OCI-LY1 (cell line): ENCODE results near the gene JAK1.

ENCODE experiments used
- H2AFZ ChIP-seq: fragments of 200-600 bp; sonication (generic), shearing (Covaris generic); 2 replicates; pipeline ENCODE4 v1.6.0; 2014; ENCODE audit warnings: antibody characterized with exemption, mild to moderate bottlenecking, low read length
- H3F3A ChIP-seq: fragments of 200-600 bp; sonication (generic), shearing (Covaris generic); 2 replicates; pipeline ENCODE4 v1.6.0; 2014; ENCODE audit warnings: mild to moderate bottlenecking, antibody characterized with exemption, low read length, moderate library complexity; ENCODE audit not compliant: insufficient read depth
- H3K27ac ChIP-seq: fragments of 200-600 bp; sonication (generic); 2 replicates; pipeline ENCODE4 v1.5.1; 2014; ENCODE audit warnings: low read length, mixed run types, mild to moderate bottlenecking, low read depth; ENCODE audit not compliant: poor library complexity, severe bottlenecking
- H3K27me3 ChIP-seq: fragments of 200-600 bp; sonication (generic); 2 replicates; pipeline ENCODE4 v1.6.0; 2014; ENCODE audit warnings: antibody characterized with exemption, mild to moderate bottlenecking, low read length, moderate library complexity; ENCODE audit not compliant: insufficient read depth
- H3K36me3 ChIP-seq: fragments of 200-600 bp; sonication (generic); 2 replicates; pipeline ENCODE4 v1.6.1; 2014; ENCODE audit warnings: mild to moderate bottlenecking, antibody characterized with exemption, low read length, moderate library complexity, mixed read lengths; ENCODE audit not compliant: insufficient read depth
- H3K4me1 ChIP-seq: fragments of 200-600 bp; sonication (generic); 2 replicates; pipeline ENCODE4 v1.5.1; 2014; ENCODE audit warnings: mild to moderate bottlenecking, low read length, moderate library complexity; ENCODE audit not compliant: insufficient read depth, severe bottlenecking
- H3K4me2 ChIP-seq: fragments of 200-600 bp; sonication (generic), shearing (Covaris generic); 2 replicates; pipeline ENCODE4 v1.6.1; 2014; ENCODE audit warnings: low read length
- H3K4me3 ChIP-seq: fragments of 200-600 bp; sonication (generic); 2 replicates; pipeline ENCODE4 v1.5.1; 2014; ENCODE audit warnings: low read length, low read depth, mild to moderate bottlenecking, mixed read lengths; ENCODE audit not compliant: poor library complexity, severe bottlenecking
- H3K79me2 ChIP-seq: fragments of 200-600 bp; shearing (Covaris generic); 2 replicates; pipeline ENCODE4 v1.6.1; 2016; ENCODE audit warnings: mixed run types, low read length, mixed read lengths; ENCODE audit not compliant: insufficient read depth
- H3K9ac ChIP-seq: fragments of 200-600 bp; sonication (generic), shearing (Covaris generic); 2 replicates; pipeline ENCODE4 v1.6.1; 2014; ENCODE audit warnings: mild to moderate bottlenecking, low read length, mixed read lengths
- H3K9me2 ChIP-seq: fragments of 200-600 bp; sonication (generic), shearing (Covaris generic); 2 replicates; pipeline ENCODE4 v1.6.1; 2014; ENCODE audit warnings: low read depth, mild to moderate bottlenecking, low read length, mixed read lengths
- H3K9me3 ChIP-seq: fragments of 200-600 bp; shearing (Covaris generic); 2 replicates; pipeline ENCODE4 v1.6.1; 2014; ENCODE audit warnings: low read length, mixed read lengths
- H4K20me1 ChIP-seq: fragments of 200-600 bp; sonication (generic), shearing (Covaris generic); 2 replicates; pipeline ENCODE4 v1.6.0; 2016; ENCODE audit warnings: mild to moderate bottlenecking, low read length; ENCODE audit not compliant: insufficient read depth
- CTCF ChIP-seq: fragments of 200-600 bp; sonication (generic), shearing (Covaris generic); IDR thresholded peaks from 2 replicates; pipeline ENCODE4 v1.5.1; 2017; ENCODE audit warnings: mild to moderate bottlenecking, antibody characterized with exemption, low read length, moderate library complexity, mixed read lengths
- EZH2 ChIP-seq: fragments of 200-600 bp; sonication (generic), shearing (Covaris generic); IDR thresholded peaks from 2 replicates; pipeline ENCODE4 v1.8.0; 2017; ENCODE audit warnings: borderline replicate concordance, mixed run types, mild to moderate bottlenecking, antibody characterized with exemption, low read length, moderate library complexity, mixed read lengths

Gene JAK1

DNA sequence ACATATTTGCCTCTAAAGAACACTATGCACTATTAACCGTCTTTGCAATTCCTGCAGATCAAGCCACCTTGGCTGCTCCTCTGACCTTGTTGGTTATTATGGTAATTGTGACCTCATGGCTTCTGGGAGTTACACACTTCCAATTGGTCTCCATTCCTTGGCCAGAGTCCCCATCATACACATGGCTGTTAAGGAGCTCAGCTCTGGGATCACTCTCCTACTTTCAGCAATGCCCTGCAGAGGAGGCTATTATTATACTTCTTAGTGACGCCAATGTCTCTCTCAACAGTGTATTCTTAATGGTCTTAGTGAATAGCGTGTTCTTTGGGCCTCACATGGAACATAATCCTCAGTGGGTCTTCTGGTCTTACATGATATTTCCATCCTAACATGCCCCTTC, 10.0 kb upstream of the JAK1 start:
- H3K27me3 ChIP-seq, result no peaks in the 10 kb centered on the region
- no peaks in the 10 kb centered on the region for H3F3A ChIP-seq

DNA sequence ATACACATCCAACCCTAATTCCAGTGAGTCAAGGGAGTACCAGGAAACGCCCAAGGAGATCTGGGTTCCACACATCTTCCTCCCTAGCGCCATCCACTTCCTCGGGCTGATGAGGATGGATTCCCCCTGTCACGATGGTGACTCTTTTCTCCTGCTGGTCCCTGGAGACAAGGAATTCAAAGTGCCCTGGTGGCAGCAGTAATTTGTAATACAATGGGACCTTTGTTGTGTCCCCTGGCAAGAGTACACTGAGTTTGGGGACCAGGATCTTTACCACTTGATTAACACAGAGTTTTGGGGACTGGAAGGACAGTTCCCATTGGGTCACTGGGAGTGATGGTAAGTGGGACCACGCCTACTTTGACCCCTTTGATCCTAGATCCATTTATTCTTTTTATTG, 9.4 kb upstream of the JAK1 start:
- Histone ChIP-seq H3K36me3 (no peaks in the 10 kb centered on the region), H3K79me2 (no peaks in the 10 kb centered on the region), H3K4me2 (no peak overlapping the region)

More for the DNA sequence above, 10.0 kb upstream of the JAK1 start:
- no peaks in the 10 kb centered on the region for H3K9me2 ChIP-seq
- H3K4me2 ChIP-seq, result no peak overlapping the region
- H3K36me3 ChIP-seq, result no peaks in the 10 kb centered on the region
- H3K9me3 ChIP-seq, result no peaks in the 10 kb centered on the region
- no peak for TF ChIP-seq CTCF
- TF ChIP-seq EZH2, result no peak
- H3K27ac ChIP-seq, result no peak overlapping the region
- H3K4me1 ChIP-seq, result no peaks in the 10 kb centered on the region
- H2AFZ ChIP-seq, result no peak overlapping the region
- H3K4me3 ChIP-seq, result no peak overlapping the region
- no peak overlapping the region for H3K9ac ChIP-seq
- no peaks in the 10 kb centered on the region for H3K79me2 ChIP-seq
- no peaks in the 10 kb centered on the region for H4K20me1 ChIP-seq

DNA sequence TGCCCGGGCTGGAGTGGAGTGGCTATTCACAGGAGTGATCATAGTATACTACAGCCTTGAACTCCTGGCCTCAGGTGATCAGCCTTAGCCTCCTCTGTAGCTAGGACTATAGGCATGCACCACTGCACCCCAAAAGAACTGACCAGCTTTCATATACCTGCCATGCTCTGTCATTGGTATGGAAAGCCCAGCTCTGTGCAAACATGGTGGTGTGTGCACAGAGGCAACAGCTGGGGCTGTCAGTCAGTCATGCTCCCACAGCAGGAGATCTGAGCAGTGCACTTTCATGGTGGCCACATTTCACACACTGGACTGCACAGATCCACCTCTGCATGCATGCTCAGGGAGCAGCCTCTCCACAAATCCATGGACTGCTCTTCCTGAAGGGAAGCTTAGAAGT, 8.8 kb upstream of the JAK1 start:
- Histone ChIP-seq H3K9me3 (no peaks in the 10 kb centered on the region), H3K4me1 (no peaks in the 10 kb centered on the region), H3K36me3 (no peaks in the 10 kb centered on the region), H3K4me2 (no peak overlapping the region), H3K27me3 (no peaks in the 10 kb centered on the region), H3K27ac (no peak overlapping the region), H3K79me2 (no peaks in the 10 kb centered on the region), H3K4me3 (no peak overlapping the region), H2AFZ (no peak overlapping the region), H3K9ac (no peak overlapping the region), H4K20me1 (no peaks in the 10 kb centered on the region), H3K9me2 (no peaks in the 10 kb centered on the region), H3F3A (no peaks in the 10 kb centered on the region)
- no peak for TF ChIP-seq EZH2
- no peak for TF ChIP-seq CTCF

More for the DNA sequence above, 9.4 kb upstream of the JAK1 start:
- H3K9ac ChIP-seq, result no peak overlapping the region
- no peaks in the 10 kb centered on the region for H3K27me3 ChIP-seq
- TF ChIP-seq EZH2, result no peak
- no peak for TF ChIP-seq CTCF
- H3K9me2 ChIP-seq, result no peaks in the 10 kb centered on the region
- no peaks in the 10 kb centered on the region for H3F3A ChIP-seq
- H3K4me1 ChIP-seq, result no peaks in the 10 kb centered on the region
- H4K20me1 ChIP-seq, result no peaks in the 10 kb centered on the region
- no peak overlapping the region for H2AFZ ChIP-seq
- no peak overlapping the region for H3K4me3 ChIP-seq
- no peak overlapping the region for H3K27ac ChIP-seq
- H3K9me3 ChIP-seq, result no peaks in the 10 kb centered on the region
